A549 (cell line): Measurements from ENCODE around the gene DNM3. TPM values are rescaled to one million over a fixed set of nuclear protein-coding genes. Genes with fewer than 3 reads are reported as not detected.

ENCODE experiments used
- ATAC-seq, 2 experiments: fragments of 200-7000 bp in 1 of 2; fragments of >200 bp in 1 of 2; cut with Nextera tagmentation in 1 of 2; cut with Tn5 transposase in 1 of 2; 3 replicates each; pipeline versions ENCODE4 v1.8.0 to v1.9.1; 2018 to 2020; ENCODE audit warnings: mild to moderate bottlenecking in 1 of 2, moderate library complexity in 1 of 2
- CTCF ChIA-PET: fragments of 300-600 bp; sonication (Branson Sonifier 250); formaldehyde crosslinking; extraction: SDS; loops from one replicate; lab custom pipeline; 2021; ENCODE audit warnings: antibody characterized with exemption, inconsistent platforms; lab: Yijun Ruan, JAX
- POLR2A ChIA-PET: fragments of 350-600 bp; formaldehyde crosslinking; extraction: SDS; loops from one replicate; lab custom pipeline; 2021; ENCODE audit warnings: antibody characterized with exemption, inconsistent platforms; lab: Yijun Ruan, JAX
- DNase-seq, 2 experiments: peaks; one replicate each; pipeline versions ENCODE4 v3.0.0 to v3.0.0-alpha.2; 2011 to 2016; ENCODE audit warnings: low read depth in 1 of 2, low spot score in 1 of 2
- FAIRE-seq: peaks from 2 replicates; lab custom pipeline; 2011; peaks lifted over from hg19 to GRCh38; lab: Jason Lieb, UNC
- H3K27ac ChIP-seq, 2 experiments: fragments of >200 bp; sonication (Bioruptor Twin); formaldehyde crosslinking; 3 replicates each; pipeline ENCODE4 v1.5.1; 2016 to 2017
- H3K4me1 ChIP-seq: fragments of >200 bp; sonication (Bioruptor Twin); formaldehyde crosslinking; 3 replicates; pipeline ENCODE4 v1.6.1; 2016
- H3K4me2 ChIP-seq: fragments of >200 bp; sonication (Bioruptor Twin); formaldehyde crosslinking; 3 replicates; pipeline ENCODE4 v1.6.1; 2016
- H3K4me3 ChIP-seq: fragments of >200 bp; sonication (Bioruptor Twin); formaldehyde crosslinking; 3 replicates; pipeline ENCODE4 v1.5.1; 2016
- H3K9me3 ChIP-seq: fragments of >200 bp; sonication (Bioruptor Twin); formaldehyde crosslinking; 3 replicates; pipeline ENCODE4 v1.6.1; 2016
- ATOH8 ChIP-seq: fragments of 250-450 bp; sonication (Bioruptor Pico); IDR thresholded peaks from 2 replicates; pipeline ENCODE4 v1.5.0; 2020; ENCODE audit warnings: low read depth, mild to moderate bottlenecking, moderate library complexity
- BHLHE40 ChIP-seq: IDR thresholded peaks from 2 replicates; pipeline ENCODE4 v1.6.1; 2012; ENCODE audit warnings: low read depth, low read length, inconsistent platforms
- CBX2 ChIP-seq: fragments of 200-600 bp; sonication (generic); IDR thresholded peaks from 2 replicates; pipeline ENCODE4 v1.6.1; 2016; ENCODE audit warnings: low read depth, mild to moderate bottlenecking, borderline replicate concordance
- CBX8 ChIP-seq: fragments of 200-600 bp; sonication (generic); IDR thresholded peaks from 2 replicates; pipeline ENCODE4 v1.6.1; 2016
- CHD4 ChIP-seq: fragments of 200-600 bp; sonication (generic); IDR thresholded peaks from 2 replicates; pipeline ENCODE4 v1.6.1; 2016; ENCODE audit warnings: antibody characterized with exemption, mild to moderate bottlenecking, borderline replicate concordance
- EHF ChIP-seq: fragments of 250-450 bp; sonication (Bioruptor Pico); IDR thresholded peaks from 2 replicates; pipeline ENCODE4 v1.5.0; 2020; ENCODE audit warnings: mild to moderate bottlenecking
- ELK1 ChIP-seq: fragments of 150-350 bp; IDR thresholded peaks from 2 replicates; pipeline ENCODE4 v1.6.1; 2014; ENCODE audit warnings: low read depth, mild to moderate bottlenecking, low read length
- FOSB ChIP-seq: fragments of 250-450 bp; sonication (Bioruptor Pico); IDR thresholded peaks from 2 replicates; pipeline ENCODE4 v1.5.0; 2020; ENCODE audit warnings: mild to moderate bottlenecking, moderate library complexity
- GATA3 ChIP-seq: IDR thresholded peaks from 2 replicates; pipeline ENCODE4 v1.6.1; 2012; ENCODE audit warnings: borderline replicate concordance
- HDAC2 ChIP-seq: fragments of 200-600 bp; sonication (generic); IDR thresholded peaks from 2 replicates; pipeline ENCODE4 v1.6.1; 2016
- HMGXB4 ChIP-seq: fragments of 250-450 bp; sonication (Bioruptor Pico); IDR thresholded peaks from 2 replicates; pipeline ENCODE4 v1.5.0; 2021; ENCODE audit warnings: mild to moderate bottlenecking, moderate library complexity, borderline replicate concordance
- HOXA7 ChIP-seq: fragments of 250-450 bp; sonication (Bioruptor Pico); IDR thresholded peaks from 2 replicates; pipeline ENCODE4 v1.5.0; 2020; ENCODE audit warnings: mild to moderate bottlenecking, moderate library complexity
- HOXB5 ChIP-seq: fragments of 250-450 bp; sonication (Bioruptor Pico); IDR thresholded peaks from 2 replicates; pipeline ENCODE4 v1.5.0; 2020; ENCODE audit warnings: mild to moderate bottlenecking, moderate library complexity
- JUN ChIP-seq, 2 experiments: fragments of >200 bp; sonication (Bioruptor Twin); formaldehyde crosslinking; IDR thresholded peaks; 2 replicates in 1 of 2; 3 replicates in 1 of 2; pipeline ENCODE4 v1.6.1; 2016 to 2017
- KDM5A ChIP-seq: fragments of 200-600 bp; sonication (generic); IDR thresholded peaks from 2 replicates; pipeline ENCODE4 v1.6.1; 2016; ENCODE audit warnings: antibody characterized with exemption, mild to moderate bottlenecking
- MAX ChIP-seq: IDR thresholded peaks from 2 replicates; pipeline ENCODE4 v1.6.1; 2012
- NFE2L2 ChIP-seq: fragments of 150-350 bp; conservative IDR thresholded peaks from 2 replicates; pipeline ENCODE4 v1.6.1; 2014; ENCODE audit warnings: low read length
- NPAS2 ChIP-seq: fragments of 250-450 bp; sonication (Bioruptor Pico); IDR thresholded peaks from 2 replicates; pipeline ENCODE4 v1.8.0; 2022; ENCODE audit warnings: mild to moderate bottlenecking, moderate library complexity, borderline replicate concordance
- PBX3 ChIP-seq: IDR thresholded peaks from 2 replicates; pipeline ENCODE4 v1.6.1; 2012
- PHF8 ChIP-seq: fragments of 200-600 bp; sonication (generic); IDR thresholded peaks from 2 replicates; pipeline ENCODE4 v1.6.1; 2016; ENCODE audit warnings: low read depth, mild to moderate bottlenecking, antibody characterized with exemption, moderate library complexity, borderline replicate concordance
- POLR2AphosphoS2 ChIP-seq: conservative IDR thresholded peaks from 2 replicates; pipeline ENCODE4 v1.6.1; 2012; ENCODE audit warnings: low read length, improper control_type of control experiment, inconsistent platforms
- RAD21 ChIP-seq, 2 experiments: fragments of >200 bp in 1 of 2; sonication (Bioruptor Twin) in 1 of 2; formaldehyde crosslinking in 1 of 2; IDR thresholded peaks in 1 of 2; conservative IDR thresholded peaks in 1 of 2; 2 replicates in 1 of 2; 3 replicates in 1 of 2; pipeline ENCODE4 v1.6.1; 2012 to 2018; ENCODE audit warnings: inconsistent platforms in 1 of 2
- TFCP2L1 ChIP-seq: fragments of 250-450 bp; sonication (Bioruptor Pico); IDR thresholded peaks from 2 replicates; pipeline ENCODE4 v1.5.0; 2021; ENCODE audit warnings: mild to moderate bottlenecking
- ZC3H11A ChIP-seq: fragments of 450-650 bp; IDR thresholded peaks from 2 replicates; pipeline ENCODE4 v1.6.1; 2014; ENCODE audit warnings: antibody characterized with exemption, mild to moderate bottlenecking
- ZFP36 ChIP-seq: fragments of 450-650 bp; IDR thresholded peaks from 2 replicates; pipeline ENCODE4 v1.6.1; 2014; ENCODE audit warnings: borderline replicate concordance; ENCODE audit not compliant: partially characterized antibody
- ZSCAN20 ChIP-seq: fragments of 250-450 bp; sonication (Bioruptor Pico); IDR thresholded peaks from 2 replicates; pipeline ENCODE4 v1.8.0; 2022; ENCODE audit warnings: mild to moderate bottlenecking, moderate library complexity
- WGBS: methylation state at CpG from one replicate; pipeline ENCODE4 v1.1.6; 2017; ENCODE audit errors: missing lambda C conversion rate; 5-methylcytosine and 5-hydroxymethylcytosine counted together
- polyA plus RNA-seq, 4 experiments: library from polyadenylated mRNA; depleted of rRNA in 3 of 4; stranded (reverse); fragments of >200 nt; fragmentation: RNase III in 1 of 4; extraction: RNeasy Plus Mini Kit Qiagen cat#74134 plus additional on column Dnase treatment in 1 of 4; gene quantifications; 2 replicates in 3 of 4; 3 replicates in 1 of 4; pipeline ENCODE4 v1.2.3, GENCODE V29; 2011 to 2017

The DNM3 gene
- polyA plus RNA-seq, 2 of the 4 experiments (the other 2 are of a cell fraction), result 0.57 to 1.5 TPM

GRCh38 chr1:172145231-172145651 is 303.9 kb downstream of the DNM3 start:
- ATAC-seq (no peak), DNase-seq (no peak), FAIRE-seq (no peak)
- no peak overlapping the region for H3K4me2 ChIP-seq
- H3K9me3 ChIP-seq, result no peaks in the 10 kb centered on the region
- ChIA-PET POLR2A (interaction anchor here (0.7 kb wide), 1 partner anchor 178 kb away, joined by 9 read pairs; no protein-coding TSS in a partner anchor), CTCF (interaction anchor here (1.0 kb wide), 1 partner anchor 54 kb away, joined by 3 read pairs; no protein-coding TSS in a partner anchor)
- no peak for TF ChIP-seq TFCP2L1 (CRISPR knock-in tag)
- H3K4me3 ChIP-seq, result no peak overlapping the region
- H3K4me1 ChIP-seq, result peaks cover 7% of the 10 kb centered on the region
- H3K27ac ChIP-seq, result no peak overlapping the region
- 69% methylated on average over 2 of the region's 2 CpGs for WGBS

- DNase-seq, result no peak
- Histone ChIP-seq H3K4me3 (no peak overlapping the region), H3K9me3 (no peaks in the 10 kb centered on the region), H3K27ac (no peak overlapping the region), H3K4me1 (peaks cover 7% of the 10 kb centered on the region), H3K4me2 (no peak overlapping the region)
- TF ChIP-seq CBX2 (no peak), TFCP2L1 (CRISPR knock-in tag) (no peak), ZSCAN20 (CRISPR knock-in tag) (no peak), KDM5A (no peak), RAD21 (conservative IDR thresholded peaks at IDR 0.05 in 1 of 2, IDR thresholded peaks at IDR 0.05 in 1 of 2) (no peak), FOSB (no peak), ELK1 (no peak), EHF (CRISPR knock-in tag) (no peak)
- ATAC-seq, result no peak
- POLR2A ChIA-PET, result interaction anchor here (0.7 kb wide), 1 partner anchor 178 kb away, joined by 9 read pairs; no protein-coding TSS in a partner anchor
- 76% methylated on average over 6 of the region's 6 CpGs for WGBS
- CTCF ChIA-PET, result interaction anchor here (1.0 kb wide), 1 partner anchor 54 kb away, joined by 3 read pairs; no protein-coding TSS in a partner anchor
- no peak for FAIRE-seq
These were observed 304.4 kb downstream of the DNM3 start for GRCh38 chr1:172145656-172146055.

GRCh38 chr1:172146141-172146850 is 305.0 kb downstream of the DNM3 start:
- ATAC-seq (no peak), DNase-seq (no peak), FAIRE-seq (no peak)
- TF ChIP-seq ZC3H11A (no peak), JUN (IDR thresholded peaks at IDR 0.05) (no peak), MAX (no peak), HMGXB4 (CRISPR knock-in tag) (no peak), NPAS2 (CRISPR knock-in tag) (no peak)
- peaks cover 7% of the 10 kb centered on the region for H3K4me1 ChIP-seq
- 95% methylated on average over 1 of the region's 1 CpG for WGBS
- no peaks in the 10 kb centered on the region for H3K9me3 ChIP-seq
- POLR2A ChIA-PET, result no interaction called here
- CTCF ChIA-PET, result no interaction called here
- H3K27ac ChIP-seq, result no peak overlapping the region
- no peak overlapping the region for H3K4me3 ChIP-seq
- no peak overlapping the region for H3K4me2 ChIP-seq

GRCh38 chr1:172147541-172147940 is 306.2 kb downstream of the DNM3 start:
- no peak for ATAC-seq
- whole genome bisulfite sequencing, result 41% methylated on average over 1 of the region's 1 CpG
- POLR2A ChIA-PET, result no interaction called here
- TF ChIP-seq HDAC2 (no peak), CBX8 (no peak), POLR2AphosphoS2 (no peak), KDM5A (no peak), PHF8 (no peak), PBX3 (no peak), CHD4 (no peak), ATOH8 (no peak), NFE2L2 (no peak), GATA3 (no peak), HOXB5 (CRISPR knock-in tag) (no peak), ZFP36 (no peak), HOXA7 (CRISPR knock-in tag) (no peak), BHLHE40 (no peak)

More at GRCh38 chr1:172147541-172147940, 306.2 kb downstream of the DNM3 start:
- peaks cover 7% of the 10 kb centered on the region for H3K4me1 ChIP-seq
- DNase-seq (no peak), FAIRE-seq (no peak)
- H3K9me3 ChIP-seq, result no peaks in the 10 kb centered on the region
- H3K27ac ChIP-seq, result no peak overlapping the region
- H3K4me3 ChIP-seq, result no peak overlapping the region
- CTCF ChIA-PET, result interaction anchor here (0.7 kb wide), 1 partner anchor 19 kb away, joined by 3 read pairs; no protein-coding TSS in a partner anchor
- no peak overlapping the region for H3K4me2 ChIP-seq
